HFFc6 (cell line): Measurements from ENCODE around the gene CPED1. TPM values are rescaled to one million over a fixed set of nuclear protein-coding genes. Genes with fewer than 3 reads are reported as not detected.
A peak's percentile ranks its signal among the peaks of the same experiment; 100 is the strongest.
"Not testable (repeated sequence)": the region's sequence is repeated elsewhere in the genome, so short reads cannot be mapped to it uniquely, and the experiment has no call there.

Experiments
- DNase-seq: peaks from one replicate; pipeline ENCODE4 v3.0.0-alpha.2; 2018
- H3K27ac Mint-ChIP-seq: 2 replicates; pipeline ENCODE4 v1.8.0; 2020; ENCODE audit warnings: mild to moderate bottlenecking, mixed read lengths
- H3K27me3 Mint-ChIP-seq: 2 replicates; pipeline ENCODE4 v1.8.0; 2021; ENCODE audit warnings: mild to moderate bottlenecking, moderate library complexity, mixed read lengths; ENCODE audit not compliant: insufficient read depth
- H3K36me3 Mint-ChIP-seq: 2 replicates; pipeline ENCODE4 v1.8.0; 2021; ENCODE audit warnings: low read depth, mixed read lengths
- H3K4me1 Mint-ChIP-seq: 2 replicates; pipeline ENCODE4 v1.8.0; 2020; ENCODE audit warnings: low read depth, mixed read lengths
- H3K4me3 Mint-ChIP-seq: 2 replicates; pipeline ENCODE4 v1.8.0; 2020; ENCODE audit warnings: mild to moderate bottlenecking, moderate library complexity, mixed read lengths
- H3K9me3 Mint-ChIP-seq: 2 replicates; pipeline ENCODE4 v1.8.0; 2020; ENCODE audit warnings: mild to moderate bottlenecking, mixed read lengths
- CTCF ChIP-seq: fragments of 200-600 bp; sonication (generic); IDR thresholded peaks from 2 replicates; pipeline ENCODE4 v1.5.0; 2021; ENCODE audit warnings: antibody characterized with exemption, mild to moderate bottlenecking
- total RNA-seq, 6 experiments: library from RNA; stranded (reverse); fragmentation: NEBNext Ultra II Directional; extraction: Animal tissue kit (Norgen Biotek cat#: 25700); gene quantifications; 2 replicates in 1 of 6; 3 replicates in 5 of 6; pipeline ENCODE4 v1.2.3, GENCODE V29; 2021

The CPED1 gene
- total RNA-seq, 6 experiments from 2014 or later, result 85.0 to 112 (median 95.9) TPM

GRCh38 chr7:121204537-121204936 lies 216.0 kb downstream of the CPED1 start:
- no peak overlapping the region for H3K4me3 Mint-ChIP-seq
- no peaks in the 10 kb centered on the region for H3K9me3 Mint-ChIP-seq
- DNase-seq, result peak; percentile 75
- peaks cover 33% of the 10 kb centered on the region for H3K4me1 Mint-ChIP-seq
- TF ChIP-seq CTCF, result no peak
- peaks cover 15% of the 10 kb centered on the region for H3K36me3 Mint-ChIP-seq
- H3K27ac Mint-ChIP-seq, result peak overlapping the region; percentile 51
- no peaks in the 10 kb centered on the region; the same call in 1 of the 2 replicates for H3K27me3 Mint-ChIP-seq

GRCh38 chr7:121205777-121206176 lies 217.3 kb downstream of the CPED1 start:
- peaks cover 33% of the 10 kb centered on the region for H3K4me1 Mint-ChIP-seq
- no peak for TF ChIP-seq CTCF
- DNase-seq, result no peak

GRCh38 chr7:121211253-121211652 lies 222.7 kb downstream of the CPED1 start:
- peaks cover 4% of the 10 kb centered on the region for H3K36me3 Mint-ChIP-seq
- peaks cover 21% of the 10 kb centered on the region for H3K4me1 Mint-ChIP-seq
- H3K9me3 Mint-ChIP-seq, result no peaks in the 10 kb centered on the region
- H3K27ac Mint-ChIP-seq, result no peak overlapping the region
- H3K27me3 Mint-ChIP-seq, result no peaks in the 10 kb centered on the region; the same call in 1 of the 2 replicates
- no peak for TF ChIP-seq CTCF
- DNase-seq, result no peak
- no peak overlapping the region for H3K4me3 Mint-ChIP-seq

More at GRCh38 chr7:121205777-121206176, 217.3 kb downstream of the CPED1 start:
- no peak overlapping the region for H3K27ac Mint-ChIP-seq
- H3K9me3 Mint-ChIP-seq, result no peaks in the 10 kb centered on the region
- peaks cover 15% of the 10 kb centered on the region for H3K36me3 Mint-ChIP-seq
- no peaks in the 10 kb centered on the region; the same call in 1 of the 2 replicates for H3K27me3 Mint-ChIP-seq
- H3K4me3 Mint-ChIP-seq, result no peak overlapping the region

- H3K27me3 Mint-ChIP-seq, result no peaks in the 10 kb centered on the region; the same call in 1 of the 2 replicates
- no peak for DNase-seq
- no peak overlapping the region for H3K27ac Mint-ChIP-seq
- H3K36me3 Mint-ChIP-seq, result peaks cover 4% of the 10 kb centered on the region
- H3K4me3 Mint-ChIP-seq, result no peak overlapping the region
- H3K9me3 Mint-ChIP-seq, result no peaks in the 10 kb centered on the region
- peaks cover 21% of the 10 kb centered on the region for H3K4me1 Mint-ChIP-seq
- no peak for TF ChIP-seq CTCF
Measured at GRCh38 chr7:121212036-121212435, 223.5 kb downstream of the CPED1 start.

- no peak overlapping the region for H3K27ac Mint-ChIP-seq
- no peak for DNase-seq
- H3K4me1 Mint-ChIP-seq, result peaks cover 34% of the 10 kb centered on the region
- no peaks in the 10 kb centered on the region for H3K9me3 Mint-ChIP-seq
- no peaks in the 10 kb centered on the region; the same call in 1 of the 2 replicates for H3K27me3 Mint-ChIP-seq
- no peak for TF ChIP-seq CTCF
- no peaks in the 10 kb centered on the region; the same call in 1 of the 2 replicates for H3K36me3 Mint-ChIP-seq
- H3K4me3 Mint-ChIP-seq, result no peak overlapping the region
Measured at GRCh38 chr7:121214657-121215056, 226.1 kb downstream of the CPED1 start.

GRCh38 chr7:121219026-121219425 lies 230.5 kb downstream of the CPED1 start:
- no peak overlapping the region for H3K27ac Mint-ChIP-seq
- peaks cover 19% of the 10 kb centered on the region for H3K9me3 Mint-ChIP-seq
- H3K4me1 Mint-ChIP-seq, result peaks cover 22% of the 10 kb centered on the region
- H3K4me3 Mint-ChIP-seq, result no peak overlapping the region
- H3K36me3 Mint-ChIP-seq, result peaks cover 20% of the 10 kb centered on the region
- TF ChIP-seq CTCF, result no peak
- no peaks in the 10 kb centered on the region; the same call in 1 of the 2 replicates for H3K27me3 Mint-ChIP-seq
- DNase-seq, result no peak

- H3K27me3 Mint-ChIP-seq, H3K4me3 Mint-ChIP-seq: not testable (repeated sequence)
- H3K4me1 Mint-ChIP-seq, result peaks cover 14% of the 10 kb centered on the region
Measured at GRCh38 chr7:121221108-121221507, 232.6 kb downstream of the CPED1 start.

More at GRCh38 chr7:121221108-121221507, 232.6 kb downstream of the CPED1 start:
- not testable (repeated sequence) for H3K27ac Mint-ChIP-seq, DNase-seq
- H3K9me3 Mint-ChIP-seq, result peaks cover 19% of the 10 kb centered on the region
- peaks cover 27% of the 10 kb centered on the region for H3K36me3 Mint-ChIP-seq
